SW 1271 (cell line): ENCODE data around the gene NTNG1.
"Not testable (repeated sequence)": the region's sequence is repeated elsewhere in the genome, so short reads cannot be mapped to it uniquely, and the experiment has no call there.

Experiments used
- DNase-seq, 2 experiments: peaks; one replicate each; lab custom pipeline; 2025; lab: John Stamatoyannopoulos, UW

NTNG1 gene

GRCh38 chr1:107198561-107198960 lies 57.7 kb downstream of the NTNG1 start:
- DNase-seq: no peak

GRCh38 chr1:107200631-107201030 lies 59.8 kb downstream of the NTNG1 start:
- no peak for DNase-seq

GRCh38 chr1:107202007-107202406 lies 61.2 kb downstream of the NTNG1 start:
- no peak for DNase-seq

GRCh38 chr1:107213225-107213624 lies 72.4 kb downstream of the NTNG1 start:
- DNase-seq: no peak

- no peak for DNase-seq
These were observed 79.2 kb downstream of the NTNG1 start for GRCh38 chr1:107220036-107220435.

- DNase-seq: no peak
These were observed 84.9 kb downstream of the NTNG1 start for GRCh38 chr1:107225706-107226105.

- DNase-seq: no peak
These were observed 88.0 kb downstream of the NTNG1 start for GRCh38 chr1:107228704-107229371.

GRCh38 chr1:107229711-107230110 lies 88.9 kb downstream of the NTNG1 start:
- DNase-seq: no peak

GRCh38 chr1:107230121-107230520 lies 89.3 kb downstream of the NTNG1 start:
- no peak for DNase-seq

GRCh38 chr1:107231291-107231690 lies 90.5 kb downstream of the NTNG1 start:
- DNase-seq: no peak

GRCh38 chr1:107232426-107232825 lies 91.6 kb downstream of the NTNG1 start:
- no peak for DNase-seq

GRCh38 chr1:107236760-107237159 lies 95.9 kb downstream of the NTNG1 start:
- DNase-seq: not testable (repeated sequence)

GRCh38 chr1:107243461-107243860 lies 102.6 kb downstream of the NTNG1 start:
- DNase-seq: no peak

- no peak for DNase-seq
These were observed 104.1 kb downstream of the NTNG1 start for GRCh38 chr1:107244709-107245500.

GRCh38 chr1:107246775-107247345 lies 106.0 kb downstream of the NTNG1 start:
- no peak for DNase-seq

GRCh38 chr1:107247679-107248078 lies 106.8 kb downstream of the NTNG1 start:
- no peak for DNase-seq

- DNase-seq: no peak
These were observed 109.3 kb downstream of the NTNG1 start for GRCh38 chr1:107250169-107250568.

- DNase-seq: no peak
These were observed 110.2 kb downstream of the NTNG1 start for GRCh38 chr1:107251083-107251482.

- no peak for DNase-seq
These were observed 111.0 kb downstream of the NTNG1 start for GRCh38 chr1:107251839-107252238.

GRCh38 chr1:107252271-107252670 lies 111.4 kb downstream of the NTNG1 start:
- DNase-seq: no peak

GRCh38 chr1:107254306-107254705 lies 113.5 kb downstream of the NTNG1 start:
- no peak for DNase-seq

- DNase-seq: no peak
These were observed 114.6 kb downstream of the NTNG1 start for GRCh38 chr1:107255469-107255868.
